HG03571 (cell line): Measurements from ENCODE around the gene GGA2.
"Not testable (repeated sequence)": the region's sequence is repeated elsewhere in the genome, so short reads cannot be mapped to it uniquely, and the experiment has no call there.

ENCODE experiments used
- ATAC-seq: cut with Tn5 transposase; IDR thresholded peaks from one replicate; pipeline ENCODE4 v1.9.1; 2021; ENCODE audit not compliant: unreplicated experiment

The GGA2 gene

GRCh38 chr16:23510164-23510914 lies at the start of gene GGA2:
TSS of gene GGA2 (minus strand) at chr16:23510494. CDS start at chr16:23510411, 83 bp downstream.
- peak; percentile 67 for ATAC-seq

DNA sequence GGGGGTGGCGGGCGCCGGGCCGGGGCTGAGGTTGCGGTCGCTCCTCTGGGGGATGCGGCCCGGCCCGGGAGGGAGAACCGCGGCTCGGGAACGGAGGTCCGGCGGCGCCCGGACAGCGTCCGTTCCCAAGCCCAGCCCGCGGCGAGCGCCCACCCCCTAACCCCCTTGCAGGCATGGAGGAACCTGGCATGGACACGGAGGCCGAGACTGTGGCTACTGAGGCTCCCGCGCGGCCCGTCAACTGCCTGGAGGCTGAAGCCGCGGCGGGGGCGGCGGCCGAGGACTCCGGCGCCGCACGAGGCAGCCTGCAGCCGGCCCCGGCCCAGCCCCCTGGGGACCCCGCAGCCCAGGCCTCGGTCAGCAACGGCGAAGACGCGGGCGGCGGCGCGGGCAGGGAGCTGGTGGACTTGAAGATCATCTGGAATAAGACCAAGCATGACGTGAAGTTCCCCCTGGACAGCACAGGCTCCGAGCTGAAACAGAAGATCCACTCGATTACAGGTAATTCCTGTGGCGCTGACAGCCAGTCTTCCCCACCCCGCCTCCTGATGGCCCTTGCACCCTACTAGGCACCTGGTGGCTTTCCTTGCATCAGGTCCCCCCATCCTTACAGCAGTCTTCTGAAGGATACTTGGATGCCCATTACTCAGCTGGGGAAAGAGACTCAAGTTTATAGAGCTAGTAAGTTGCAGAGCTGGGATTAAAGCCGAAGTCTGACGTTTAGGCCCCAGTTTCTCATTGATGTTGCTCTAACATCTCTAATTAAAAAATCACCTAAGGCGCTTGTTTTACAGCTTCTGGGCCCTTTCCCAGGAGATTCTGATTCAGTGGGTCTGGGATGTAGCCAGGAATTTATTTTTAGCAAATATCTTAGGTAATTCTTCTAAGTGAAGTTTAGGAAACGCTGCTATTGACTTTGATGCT lies 47.7 kb upstream of the GGA2 start:
- ATAC-seq, result no peak

- ATAC-seq, result peak; percentile 86
Measured at GRCh38 chr16:23556881-23557778, 46.8 kb upstream of the GGA2 start, which contains the start of the genes EARS2 and UBFD1. TSS of gene EARS2 (minus strand) at chr16:23557350. CDS start at chr16:23557343, 7 bp downstream. TSS of gene UBFD1 (plus strand) at chr16:23557727. CDS start at chr16:23557743, 16 bp downstream.

DNA sequence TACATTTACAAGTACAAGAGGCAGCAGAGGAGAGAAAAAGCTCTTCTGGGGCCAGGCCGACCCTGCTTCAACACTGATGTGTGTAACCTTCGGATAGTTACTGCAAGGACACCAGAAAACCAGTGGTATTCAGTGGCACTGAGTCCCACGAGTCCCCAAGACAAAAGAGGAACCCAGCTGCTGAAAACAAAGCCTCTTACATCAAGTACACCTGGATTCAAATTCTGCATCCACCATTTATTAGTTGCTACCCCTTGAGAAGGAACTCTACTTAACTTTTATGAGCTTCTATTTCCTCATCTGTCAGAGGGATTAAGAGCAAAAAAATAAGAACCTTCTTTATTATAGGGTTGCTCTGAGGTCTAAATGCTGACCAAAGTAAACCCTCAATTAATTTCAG lies 44.2 kb upstream of the GGA2 start:
- no peak for ATAC-seq

- ATAC-seq, result no peak
Measured at GRCh38 chr16:23552161-23552560, 41.9 kb upstream of the GGA2 start.

DNA sequence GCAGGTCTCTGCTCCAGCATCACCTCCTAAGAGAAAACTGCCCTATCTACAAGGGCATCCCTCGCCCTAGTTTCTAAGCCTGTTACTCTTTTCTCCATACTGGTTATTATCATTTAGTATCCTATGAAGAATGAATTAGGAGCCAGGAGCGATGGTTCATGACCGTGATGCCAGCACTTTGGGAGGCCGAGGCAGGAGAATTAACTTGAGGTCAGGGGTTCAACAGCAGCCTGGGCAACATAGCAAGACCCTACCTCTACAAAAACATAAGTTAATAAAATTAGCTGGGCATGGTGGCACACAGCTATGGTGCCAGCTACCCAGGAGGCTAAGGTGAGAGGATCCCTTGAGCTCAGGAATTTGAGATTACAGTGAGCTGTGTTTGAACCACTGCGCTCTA lies 39.6 kb upstream of the GGA2 start:
- ATAC-seq, result no peak

- ATAC-seq, result no peak
Measured at GRCh38 chr16:23544436-23544835, 34.1 kb upstream of the GGA2 start.

DNA sequence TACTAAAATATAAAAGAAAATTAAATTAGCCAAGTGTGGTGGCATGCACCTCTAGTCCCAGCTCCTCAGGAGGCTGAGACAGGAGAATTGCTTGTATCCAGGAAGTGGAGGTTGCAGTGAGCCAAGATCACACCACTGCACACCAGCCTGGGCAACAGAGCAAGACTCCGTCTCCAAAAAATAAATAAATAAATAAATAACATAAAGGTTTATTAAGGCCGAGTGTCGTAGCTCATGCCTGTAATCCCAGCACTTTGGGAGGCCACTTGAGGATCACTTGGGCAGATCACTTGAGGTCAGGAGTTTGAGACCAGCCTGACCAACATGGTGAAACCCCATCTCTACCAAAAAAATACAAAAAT lies 30.5 kb upstream of the GGA2 start:
- not testable (repeated sequence) for ATAC-seq

GRCh38 chr16:23539984-23540816 lies 29.9 kb upstream of the GGA2 start:
- ATAC-seq, result no peak

DNA sequence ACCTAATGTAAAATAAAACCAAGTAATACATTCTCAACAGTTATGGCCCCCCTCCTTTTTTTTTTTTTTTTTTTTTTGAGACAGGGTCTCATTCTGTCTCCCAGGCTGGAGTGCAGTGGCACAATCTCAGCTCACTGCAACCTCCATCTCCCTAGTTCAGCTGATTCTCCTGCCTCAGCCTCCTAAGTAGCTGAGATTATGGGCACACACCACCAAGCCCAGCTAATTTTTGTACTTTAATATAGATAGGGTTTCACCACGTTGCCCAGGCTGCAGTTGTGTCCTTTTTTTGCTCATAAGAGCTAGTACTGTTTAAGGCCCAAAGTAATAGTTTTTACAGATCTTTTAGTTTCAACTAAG lies 28.6 kb upstream of the GGA2 start:
- ATAC-seq, result no peak

- ATAC-seq, result no peak
Measured at GRCh38 chr16:23537390-23537789, 27.1 kb upstream of the GGA2 start.

- no peak for ATAC-seq
Measured at GRCh38 chr16:23535901-23536300, 25.6 kb upstream of the GGA2 start.

DNA sequence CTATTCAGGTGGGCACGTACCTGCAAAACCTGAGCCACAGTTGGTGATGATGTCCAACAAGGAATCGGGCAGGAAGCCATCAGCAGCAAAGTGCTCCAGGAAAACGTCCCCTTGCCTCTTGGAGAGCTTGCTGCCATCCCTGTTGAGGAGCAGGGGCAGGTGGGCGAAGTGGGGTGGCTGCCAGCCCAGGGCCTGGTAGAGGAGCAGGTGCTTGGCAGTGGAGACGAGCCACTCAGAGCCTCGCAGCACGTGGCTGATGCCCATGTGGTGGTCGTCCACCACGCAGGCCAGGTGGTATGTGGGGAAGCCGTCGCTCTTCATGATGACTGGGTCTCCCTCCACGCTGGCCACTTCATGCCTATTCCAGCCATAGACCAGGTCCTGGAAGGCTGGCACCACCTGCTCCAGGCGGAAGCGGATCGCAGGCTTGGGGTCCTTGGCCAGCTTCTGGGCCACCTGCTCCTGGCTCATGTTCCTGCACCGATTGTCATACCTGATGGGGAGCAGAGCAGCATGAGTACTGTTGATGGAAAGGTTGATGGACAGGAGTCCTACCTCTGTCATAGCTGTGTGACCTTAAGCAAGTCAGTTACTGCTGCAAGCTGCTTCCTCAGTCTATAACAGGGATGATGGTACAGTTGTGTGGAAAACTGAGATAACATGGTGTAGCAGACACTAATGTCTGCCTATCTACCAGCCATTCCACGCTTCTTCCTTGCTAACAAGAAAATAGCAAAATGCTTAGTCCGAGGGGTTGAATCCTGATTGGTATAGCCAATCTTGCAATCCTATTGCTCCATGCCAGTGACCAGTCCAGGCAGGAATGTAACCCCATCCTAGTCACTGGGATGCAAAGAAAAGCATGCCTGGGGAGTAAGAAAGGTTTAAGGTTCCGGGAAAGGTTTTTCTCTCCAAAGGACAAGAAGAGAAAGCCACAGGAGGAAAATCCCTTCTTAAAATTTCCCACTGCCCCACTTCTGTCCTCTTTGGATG lies 24.9 kb upstream of the GGA2 start:
- ATAC-seq, result no peak

DNA sequence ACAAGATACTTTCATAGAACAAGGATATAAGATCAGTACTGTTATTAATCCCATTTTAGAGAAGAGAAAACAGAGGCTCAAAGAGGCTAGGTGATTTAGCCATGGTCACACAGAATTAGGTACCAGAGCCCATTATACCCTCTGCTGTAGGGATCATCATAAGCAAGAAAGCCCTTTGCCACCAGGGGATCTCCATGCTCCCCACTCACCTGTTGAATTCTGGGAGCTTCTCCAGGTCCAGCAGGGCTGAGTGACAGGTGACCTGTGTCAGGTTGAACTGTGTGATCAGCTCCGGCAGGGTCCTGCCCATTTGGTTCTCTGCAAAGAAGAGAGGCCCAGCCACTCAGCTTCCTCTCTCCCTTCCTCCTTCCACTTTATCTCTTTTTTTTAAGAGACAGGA lies 22.2 kb upstream of the GGA2 start:
- no peak for ATAC-seq

GRCh38 chr16:23530062-23530461 lies 19.8 kb upstream of the GGA2 start:
- ATAC-seq, result no peak

DNA sequence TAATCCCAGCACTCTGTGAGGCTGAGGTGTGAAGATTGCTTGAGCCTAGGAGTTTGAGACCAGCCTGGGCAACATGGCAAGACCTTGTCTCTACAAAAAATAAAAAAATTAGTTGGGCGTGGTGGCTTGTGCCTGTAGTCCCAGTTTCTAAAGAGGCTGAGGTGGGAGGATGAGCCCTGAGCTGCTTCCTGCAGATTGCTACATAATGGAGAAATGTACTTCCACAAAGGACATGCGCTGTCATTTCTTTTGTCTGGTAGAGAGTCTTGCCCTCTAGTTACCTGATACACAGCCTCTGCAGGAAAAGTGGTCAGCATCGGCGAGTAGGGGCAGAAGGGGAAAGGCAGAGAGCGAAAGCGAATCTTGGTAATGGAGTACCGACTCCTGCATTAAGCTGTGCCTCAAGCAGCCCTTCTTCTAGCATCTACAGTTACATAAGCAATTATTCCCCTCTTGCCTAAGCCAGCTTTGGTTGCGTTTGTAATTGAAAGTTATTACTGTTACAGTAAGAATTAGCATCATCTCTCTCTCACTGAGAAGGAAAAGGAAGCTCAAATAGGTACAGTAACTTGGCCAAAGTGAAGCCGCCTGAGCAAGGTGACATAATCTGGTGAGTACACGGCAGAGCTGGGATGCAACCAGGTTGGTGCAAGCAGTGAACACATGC lies 18.5 kb upstream of the GGA2 start:
- no peak for ATAC-seq

DNA sequence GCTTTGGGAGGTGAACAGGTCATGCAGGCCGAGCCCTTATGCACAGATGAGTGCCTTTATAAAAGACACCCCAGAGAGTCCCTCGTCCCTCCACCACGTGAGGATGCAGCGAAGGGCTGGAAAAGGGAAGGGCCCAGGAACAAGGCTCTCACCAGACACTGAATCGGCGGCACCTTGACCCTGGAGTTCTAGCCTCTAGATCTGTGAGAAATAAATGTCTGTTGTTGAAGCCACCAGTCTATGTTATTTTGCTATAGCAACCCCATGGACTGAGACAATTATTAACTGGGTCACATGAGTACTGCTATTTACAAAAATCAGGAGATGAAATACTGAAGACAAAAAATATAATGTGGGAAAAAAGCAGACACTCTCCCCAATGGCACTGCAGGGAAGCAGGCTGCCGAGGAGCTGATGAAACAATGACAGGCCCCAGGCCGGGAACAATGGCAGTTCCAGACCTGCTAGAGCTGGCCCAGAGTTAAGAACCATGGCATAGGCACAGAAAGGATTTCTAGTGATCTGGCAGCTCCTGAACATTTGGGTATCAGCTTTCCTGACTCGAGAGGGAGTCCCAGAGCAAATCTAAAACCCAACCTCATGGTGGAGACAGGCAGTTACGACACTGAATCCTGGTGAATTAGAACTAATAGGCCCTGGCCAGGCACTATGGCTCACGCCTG lies 17.8 kb upstream of the GGA2 start:
- no peak for ATAC-seq

DNA sequence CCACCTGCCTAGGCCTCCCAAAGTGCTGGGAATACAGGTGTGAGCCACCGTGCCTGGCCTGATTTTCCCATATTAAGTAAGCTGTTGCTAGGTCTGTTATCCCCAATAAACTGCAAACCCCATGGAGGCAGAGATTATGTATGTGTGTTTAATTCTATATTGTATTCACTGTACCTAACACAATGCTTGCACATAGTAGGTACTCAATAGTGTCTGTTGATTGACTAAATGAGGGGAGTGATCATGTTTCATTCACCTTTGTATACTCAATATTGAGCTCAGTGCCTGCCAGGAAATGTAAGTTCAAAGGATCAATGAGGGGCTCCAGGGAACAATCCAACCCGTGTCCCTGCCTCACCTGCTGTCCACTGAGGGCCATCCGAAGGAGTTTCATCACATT lies 14.6 kb upstream of the GGA2 start:
- no peak for ATAC-seq
